Activated CD4-positive, alpha-beta memory T cell treated with anti-CD3 and anti-CD28 coated beads for 36 hours (primary cell): ENCODE measurements around the gene ACHE. TPM values are rescaled to one million over a fixed set of nuclear protein-coding genes. Genes with fewer than 3 reads are reported as not detected.
A peak's percentile ranks its signal among the peaks of the same experiment; 100 is the strongest.

Experiments
- CTCF ChIA-PET: fragments of 350-600 bp; sonication (Branson Sonifier 250); formaldehyde crosslinking; loops from one replicate; lab custom pipeline; 2021; ENCODE audit warnings: antibody characterized with exemption, inconsistent platforms; lab: Charles Lee
- POLR2A ChIA-PET: fragments of 350-600 bp; sonication (Branson Sonifier 250); formaldehyde crosslinking; loops from one replicate; lab custom pipeline; 2021; ENCODE audit warnings: antibody characterized with exemption; lab: Charles Lee
- DNase-seq: peaks from one replicate; pipeline ENCODE4 v3.0.0-alpha.2; 2020
- H3K27ac Mint-ChIP-seq: one replicate; pipeline ENCODE4 v1.8.0; 2021; ENCODE audit warnings: mixed read lengths
- H3K27me3 Mint-ChIP-seq: one replicate; pipeline ENCODE4 v1.8.0; 2021; ENCODE audit warnings: mixed read lengths
- H3K36me3 Mint-ChIP-seq: one replicate; pipeline ENCODE4 v1.8.0; 2021; ENCODE audit warnings: mixed read lengths
- H3K4me1 Mint-ChIP-seq: one replicate; pipeline ENCODE4 v1.8.0; 2021; ENCODE audit warnings: low read depth, mixed read lengths
- H3K4me3 Mint-ChIP-seq: one replicate; pipeline ENCODE4 v1.8.0; 2021; ENCODE audit warnings: mild to moderate bottlenecking, mixed read lengths
- H3K9me3 Mint-ChIP-seq: one replicate; pipeline ENCODE4 v1.8.0; 2021; ENCODE audit warnings: mixed read lengths
- intact Hi-C: fragments of 100-400 bp; cut with micrococcal nuclease; formaldehyde crosslinking; loops from one replicate; pipeline ENCODE4 v1.15.1; 2023
- total RNA-seq, 2 experiments: library from RNA; stranded (reverse); gene quantifications; one replicate each; pipeline ENCODE4 v1.2.3, GENCODE V29; 2021

The ACHE gene
- total RNA-seq, 2 experiments from 2014 or later = not detected

GRCh38 chr7:100867040-100867775 lies 28.5 kb downstream of the ACHE start, which contains the start of gene TRIP6:
Gene TRIP6 (plus strand): TSS chr7:100867387. CDS start chr7:100867498, 111 bp downstream.
- H3K27me3 Mint-ChIP-seq = no peaks in the 10 kb centered on the region
- intact Hi-C loops = no loop called here
- H3K9me3 Mint-ChIP-seq = no peaks in the 10 kb centered on the region
- CTCF ChIA-PET = interaction anchor here (1.1 kb wide), 1 partner anchor 161 kb away, joined by 3 read pairs; the partner anchor contains the start of gene POP7
- H3K4me3 Mint-ChIP-seq = peak within 1 kb of the TSS; percentile 84
- POLR2A ChIA-PET = interaction anchor here (1.6 to 1.7 kb wide), 2 partner anchors 8 to 255 kb away, joined by 3 to 6 read pairs; partner anchors contain the start of genes MOSPD3 and SRRT
- H3K4me1 Mint-ChIP-seq = peaks cover 9% of the 10 kb centered on the region
- peak within 1 kb of the TSS; percentile 89 for H3K27ac Mint-ChIP-seq
- peak; percentile 81 for DNase-seq
- peaks cover 15% of the 10 kb centered on the region for H3K36me3 Mint-ChIP-seq

- peaks cover 9% of the 10 kb centered on the region for H3K4me1 Mint-ChIP-seq
- intact Hi-C loops = no loop called here
- no peaks in the 10 kb centered on the region for H3K9me3 Mint-ChIP-seq
- H3K27ac Mint-ChIP-seq = peak overlapping the region; percentile 89
- CTCF ChIA-PET = interaction anchor here (1.1 kb wide), 1 partner anchor 161 kb away, joined by 3 read pairs; the partner anchor contains the start of gene POP7
- H3K36me3 Mint-ChIP-seq = peaks cover 14% of the 10 kb centered on the region
- peak overlapping the region; percentile 84 for H3K4me3 Mint-ChIP-seq
- POLR2A ChIA-PET = interaction anchor here (1.6 to 1.7 kb wide), 2 partner anchors 9 to 255 kb away, joined by 3 to 6 read pairs; partner anchors contain the start of genes MOSPD3 and SRRT
- H3K27me3 Mint-ChIP-seq = no peaks in the 10 kb centered on the region
- no peak for DNase-seq
Measured at GRCh38 chr7:100866729-100867039, 29.0 kb downstream of the ACHE start.

GRCh38 chr7:100865938-100866728 lies 29.6 kb downstream of the ACHE start:
- H3K4me1 Mint-ChIP-seq = peaks cover 9% of the 10 kb centered on the region
- no peaks in the 10 kb centered on the region for H3K9me3 Mint-ChIP-seq
- peak overlapping the region; percentile 84 for H3K4me3 Mint-ChIP-seq
- no peak overlapping the region for H3K27ac Mint-ChIP-seq
- intact Hi-C loops = no loop called here
- no peaks in the 10 kb centered on the region for H3K27me3 Mint-ChIP-seq
- ChIA-PET POLR2A (interaction anchor here (1.6 to 1.7 kb wide), 2 partner anchors 9 to 254 kb away, joined by 3 to 6 read pairs; partner anchors contain the start of genes MOSPD3 and SRRT), CTCF (interaction anchor here (1.1 kb wide), 1 partner anchor 160 kb away, joined by 3 read pairs; the partner anchor contains the start of gene POP7)
- no peak for DNase-seq
- peaks cover 9% of the 10 kb centered on the region for H3K36me3 Mint-ChIP-seq

DNA sequence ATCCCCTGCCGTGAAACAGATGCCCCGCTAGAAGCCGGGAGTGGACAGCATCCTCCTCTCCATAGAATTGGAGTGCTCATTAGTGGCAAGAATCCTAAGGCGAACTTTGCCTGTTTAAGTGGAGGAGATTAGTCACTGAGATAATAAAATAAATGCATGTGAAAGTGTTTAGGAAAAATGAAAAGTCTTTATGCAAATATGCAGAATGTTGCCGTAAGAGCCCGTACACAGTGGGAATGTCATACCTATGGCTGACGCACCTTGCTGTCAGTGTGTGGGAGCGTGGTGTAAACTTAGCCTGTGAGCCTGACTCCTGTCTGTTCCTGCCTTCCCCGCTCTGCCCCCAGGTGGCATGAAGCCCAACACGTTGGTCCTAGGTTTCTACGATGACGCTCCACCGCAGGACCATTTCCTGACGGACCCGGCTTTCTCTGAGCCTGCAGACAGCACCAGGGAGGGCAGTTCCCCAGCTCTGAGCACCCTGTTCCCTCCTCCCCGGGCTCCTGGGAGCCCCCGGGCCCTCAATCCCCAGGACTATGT lies 30.2 kb downstream of the ACHE start:
- H3K4me3 Mint-ChIP-seq = no peak overlapping the region

DNA sequence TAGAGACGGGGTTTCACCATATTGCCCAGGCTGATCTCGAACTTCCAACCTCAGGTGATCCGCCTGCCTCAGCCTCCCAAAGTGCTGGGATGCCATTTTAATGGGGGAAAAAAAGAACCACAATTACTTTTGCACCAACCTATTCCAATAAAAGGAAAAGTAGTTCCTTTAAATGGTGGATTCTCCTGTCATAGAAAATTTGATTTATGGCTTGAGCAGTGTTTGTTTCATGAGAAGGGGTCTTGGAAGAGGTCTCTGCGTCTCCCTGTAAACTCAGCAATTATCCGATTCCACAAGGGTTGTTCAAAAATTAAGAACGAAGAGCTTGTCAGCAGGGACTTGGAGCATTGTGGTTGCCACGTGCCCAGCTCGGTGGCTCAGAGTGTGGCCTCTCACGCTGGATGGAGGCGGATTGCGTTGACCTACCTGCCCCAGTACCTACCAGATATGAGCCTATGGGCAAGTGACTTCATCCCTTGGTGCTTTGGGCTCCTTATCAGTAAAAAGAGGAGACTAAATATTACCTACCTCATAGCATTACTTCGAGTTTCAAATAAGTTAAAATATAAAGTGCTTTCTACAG lies 31.3 kb downstream of the ACHE start:
- peaks cover 9% of the 10 kb centered on the region for H3K4me1 Mint-ChIP-seq
- peaks cover 21% of the 10 kb centered on the region for H3K36me3 Mint-ChIP-seq
- no peaks in the 10 kb centered on the region for H3K9me3 Mint-ChIP-seq
- H3K27me3 Mint-ChIP-seq = no peaks in the 10 kb centered on the region
- no peak overlapping the region for H3K4me3 Mint-ChIP-seq
- H3K27ac Mint-ChIP-seq = no peak overlapping the region
- intact Hi-C loops = no loop called here
- DNase-seq = no peak
- ChIA-PET CTCF (no interaction called here), POLR2A (no interaction called here)

More for the DNA sequence above, 30.2 kb downstream of the ACHE start:
- POLR2A ChIA-PET = no interaction called here
- Mint-ChIP-seq H3K4me1 (peaks cover 9% of the 10 kb centered on the region), H3K27me3 (no peaks in the 10 kb centered on the region), H3K36me3 (peaks cover 12% of the 10 kb centered on the region), H3K9me3 (no peaks in the 10 kb centered on the region), H3K27ac (no peak overlapping the region)
- intact Hi-C loops = no loop called here
- CTCF ChIA-PET = no interaction called here
- no peak for DNase-seq

- Mint-ChIP-seq H3K36me3 (peaks cover 21% of the 10 kb centered on the region), H3K4me3 (no peak overlapping the region), H3K9me3 (no peaks in the 10 kb centered on the region), H3K27ac (no peak overlapping the region), H3K4me1 (peaks cover 9% of the 10 kb centered on the region), H3K27me3 (no peaks in the 10 kb centered on the region)
- POLR2A ChIA-PET = interaction anchor here (1.0 kb wide), 1 partner anchor 12 kb away, joined by 3 read pairs; no protein-coding TSS in a partner anchor
- CTCF ChIA-PET = interaction anchor here (0.6 kb wide), 1 partner anchor 15 kb away, joined by 3 read pairs; no protein-coding TSS in a partner anchor
- intact Hi-C loops = no loop called here
- DNase-seq = no peak
Measured at GRCh38 chr7:100863406-100863950, 32.2 kb downstream of the ACHE start.

DNA sequence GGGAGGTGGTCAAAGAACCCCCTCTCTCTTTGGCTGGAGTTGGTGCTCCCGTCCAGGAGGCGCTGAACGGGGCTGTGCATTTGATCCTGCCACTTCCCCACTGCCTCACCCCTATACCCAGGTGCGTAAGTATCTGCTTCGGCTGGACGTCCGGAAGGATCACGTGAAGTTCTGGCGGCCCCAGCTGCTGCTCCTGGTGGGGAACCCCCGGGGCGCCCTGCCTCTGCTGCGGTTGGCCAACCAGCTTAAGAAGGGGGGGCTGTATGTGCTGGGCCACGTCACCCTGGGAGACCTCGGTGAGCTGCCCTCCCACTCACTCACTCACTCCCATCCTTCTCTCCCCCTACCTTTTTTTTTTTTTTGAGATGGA lies 34.1 kb downstream of the ACHE start:
- H3K36me3 Mint-ChIP-seq = peaks cover 25% of the 10 kb centered on the region
- no peaks in the 10 kb centered on the region for H3K4me1 Mint-ChIP-seq

DNA sequence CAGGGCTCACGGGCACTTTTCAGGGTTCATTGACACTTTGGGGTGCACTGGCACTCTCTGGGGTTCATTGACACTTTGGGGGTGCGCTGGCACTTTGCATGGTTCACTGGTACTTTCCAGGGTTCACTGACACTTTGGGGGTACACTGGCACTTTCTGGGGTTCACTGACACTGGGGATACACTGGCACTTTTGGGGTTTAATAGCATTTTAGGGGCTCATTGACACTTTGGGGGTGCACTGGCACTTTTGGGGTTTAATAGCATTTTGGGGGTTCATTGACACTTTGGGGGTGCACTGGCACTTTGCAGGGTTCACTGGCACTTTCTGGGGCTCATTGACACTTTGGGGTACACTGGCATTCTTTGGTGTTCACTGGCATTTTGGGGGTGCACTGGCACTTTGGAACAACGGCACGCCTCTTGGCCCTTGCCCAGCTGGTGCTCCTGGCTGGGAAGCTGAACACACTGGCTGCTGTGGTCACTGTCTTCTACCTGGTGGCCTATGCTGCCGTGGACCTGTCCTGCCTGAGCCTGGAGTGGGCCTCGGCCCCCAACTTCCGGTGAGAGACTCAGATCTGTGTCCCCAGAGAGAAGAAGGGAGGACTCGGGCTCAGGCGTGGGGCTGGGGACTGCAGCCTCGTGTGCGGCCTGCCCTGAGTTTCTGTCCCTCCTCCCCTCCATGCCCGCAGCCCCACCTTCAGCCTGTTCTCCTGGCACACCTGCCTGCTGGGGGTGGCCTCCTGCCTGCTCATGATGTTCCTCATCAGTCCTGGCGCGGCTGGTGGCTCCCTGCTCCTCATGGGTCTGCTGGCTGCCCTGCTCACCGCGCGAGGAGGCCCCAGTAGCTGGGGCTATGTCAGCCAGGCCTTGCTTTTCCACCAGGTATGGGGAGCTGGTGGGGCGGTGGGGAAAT lies 34.7 kb downstream of the ACHE start:
- Mint-ChIP-seq H3K36me3 (peaks cover 25% of the 10 kb centered on the region), H3K4me1 (no peaks in the 10 kb centered on the region), H3K4me3 (no peak overlapping the region), H3K27ac (no peak overlapping the region), H3K9me3 (no peaks in the 10 kb centered on the region), H3K27me3 (no peaks in the 10 kb centered on the region)
- intact Hi-C loops = no loop called here
- DNase-seq = no peak
- CTCF ChIA-PET = no interaction called here
- POLR2A ChIA-PET = no interaction called here

More for the DNA sequence above, 34.1 kb downstream of the ACHE start:
- DNase-seq = no peak
- H3K27ac Mint-ChIP-seq = no peak overlapping the region
- intact Hi-C loops = no loop called here
- POLR2A ChIA-PET = no interaction called here
- H3K9me3 Mint-ChIP-seq = no peaks in the 10 kb centered on the region
- H3K4me3 Mint-ChIP-seq = no peak overlapping the region
- no peaks in the 10 kb centered on the region for H3K27me3 Mint-ChIP-seq
- CTCF ChIA-PET = no interaction called here

- ChIA-PET POLR2A (no interaction called here), CTCF (interaction anchor here (0.6 to 1.2 kb wide), 3 partner anchors 11 to 154 kb away, joined by 3 to 4 read pairs (median 3); partner anchors contain the start of gene POP7)
- Mint-ChIP-seq H3K4me3 (no peak overlapping the region), H3K9me3 (no peaks in the 10 kb centered on the region), H3K36me3 (peaks cover 29% of the 10 kb centered on the region), H3K27ac (no peak overlapping the region), H3K27me3 (no peaks in the 10 kb centered on the region), H3K4me1 (no peaks in the 10 kb centered on the region)
- DNase-seq = no peak
- intact Hi-C loops = loop anchor here (10.0 kb wide), 2 partner anchors 235 to 385 kb away; partner anchors contain the start of gene TSC22D4
Measured at GRCh38 chr7:100859856-100860255, 35.8 kb downstream of the ACHE start.

GRCh38 chr7:100856871-100857282 lies 38.8 kb downstream of the ACHE start:
- Mint-ChIP-seq H3K4me3 (no peak overlapping the region), H3K9me3 (no peaks in the 10 kb centered on the region), H3K27me3 (no peaks in the 10 kb centered on the region), H3K27ac (no peak overlapping the region), H3K36me3 (peaks cover 26% of the 10 kb centered on the region), H3K4me1 (peaks cover 9% of the 10 kb centered on the region)
- POLR2A ChIA-PET = no interaction called here
- no peak for DNase-seq
- intact Hi-C loops = loop anchor here (10.0 kb wide), 2 partner anchors 232 to 382 kb away; partner anchors contain the start of gene TSC22D4
- CTCF ChIA-PET = interaction anchor here (1.1 kb wide), 1 partner anchor 57 kb away, joined by 4 read pairs; no protein-coding TSS in a partner anchor
